KBM-7 (cell line): ENCODE data around the gene RGPD5.
"Not testable (repeated sequence)": the region's sequence is repeated elsewhere in the genome, so short reads cannot be mapped to it uniquely, and the experiment has no call there.

Experiments used
- DNase-seq: peaks from one replicate; pipeline ENCODE4 v3.0.0-alpha.2; 2015
- in situ Hi-C: fragments of 300-500 bp; cut with MboI; formaldehyde crosslinking; loops from 2 replicates; pipeline ENCODE4 v1.14.3; 2020; ENCODE audit warnings: low sequenced_read_pairs, low pct_unique_long_range_greater_than_20kb, mixed read lengths

The RGPD5 gene

GRCh38 chr2:109794074-109794737, at the start of gene RGPD5:
Gene RGPD5 (plus strand): TSS chr2:109794305. CDS start chr2:109794466, 161 bp downstream.
- DNase-seq, in situ Hi-C loops: not testable (repeated sequence)

- in situ Hi-C loops, DNase-seq: not testable (repeated sequence)
Observed at GRCh38 chr2:109751572-109751971, 42.5 kb upstream of the RGPD5 start.

GRCh38 chr2:109757163-109757824, 36.8 kb upstream of the RGPD5 start:
- DNase-seq, in situ Hi-C loops: not testable (repeated sequence)

- in situ Hi-C loops, DNase-seq: not testable (repeated sequence)
Observed at GRCh38 chr2:109760265-109761042, 33.7 kb upstream of the RGPD5 start.

GRCh38 chr2:109761043-109761454, 33.1 kb upstream of the RGPD5 start:
- in situ Hi-C loops, DNase-seq: not testable (repeated sequence)

- in situ Hi-C loops, DNase-seq: not testable (repeated sequence)
Observed at GRCh38 chr2:109761976-109762375, 32.1 kb upstream of the RGPD5 start.

- in situ Hi-C loops, DNase-seq: not testable (repeated sequence)
Observed at GRCh38 chr2:109766074-109766473, 28.0 kb upstream of the RGPD5 start.

GRCh38 chr2:109766886-109767578, 27.1 kb upstream of the RGPD5 start:
- DNase-seq, in situ Hi-C loops: not testable (repeated sequence)

GRCh38 chr2:109768934-109769333, 25.2 kb upstream of the RGPD5 start:
- in situ Hi-C loops, DNase-seq: not testable (repeated sequence)

GRCh38 chr2:109779118-109779517, 15.0 kb upstream of the RGPD5 start:
- in situ Hi-C loops, DNase-seq: not testable (repeated sequence)

GRCh38 chr2:109781147-109781816, 12.8 kb upstream of the RGPD5 start:
- in situ Hi-C loops, DNase-seq: not testable (repeated sequence)

GRCh38 chr2:109782446-109782993, 11.6 kb upstream of the RGPD5 start:
- in situ Hi-C loops, DNase-seq: not testable (repeated sequence)

GRCh38 chr2:109791530-109792279, 2.4 kb upstream of the RGPD5 start:
- DNase-seq, in situ Hi-C loops: not testable (repeated sequence)

GRCh38 chr2:109792659-109793058, 1.4 kb upstream of the RGPD5 start:
- in situ Hi-C loops, DNase-seq: not testable (repeated sequence)

- DNase-seq, in situ Hi-C loops: not testable (repeated sequence)
Observed at GRCh38 chr2:109871129-109871751, 77.1 kb downstream of the RGPD5 start.

GRCh38 chr2:109876625-109877024, 82.5 kb downstream of the RGPD5 start:
- in situ Hi-C loops, DNase-seq: not testable (repeated sequence)

GRCh38 chr2:109882112-109882511, 88.0 kb downstream of the RGPD5 start:
- DNase-seq, in situ Hi-C loops: not testable (repeated sequence)
